Mucosa of descending colon (tissue), 3 donors: ENCODE measurements around the gene UBE2L6. TPM values are rescaled to one million over a fixed set of nuclear protein-coding genes. Genes with fewer than 3 reads are reported as not detected.

Experiments used
- ATAC-seq: fragments of 200-7000 bp; cut with Tn5 transposase; one replicate; pipeline ENCODE4 v1.9.1; 2020; ENCODE audit warnings: mild to moderate bottlenecking, moderate library complexity
- DNase-seq, 3 donors: peaks; one replicate each; pipeline ENCODE4 v3.0.0-alpha.2; 2020
- H3K36me3 ChIP-seq: fragments of 200-600 bp; one replicate; pipeline ENCODE4 v1.8.0; 2021; ENCODE audit warnings: low read depth, mild to moderate bottlenecking
- H3K4me1 ChIP-seq: fragments of 200-600 bp; one replicate; pipeline ENCODE4 v1.8.0; 2021; ENCODE audit warnings: low read depth, mild to moderate bottlenecking
- H3K4me3 ChIP-seq: fragments of 200-600 bp; one replicate; pipeline ENCODE4 v1.8.0; 2021; ENCODE audit warnings: mild to moderate bottlenecking
- H3K9me3 ChIP-seq: fragments of 200-600 bp; one replicate; pipeline ENCODE4 v1.8.0; 2021; ENCODE audit warnings: mild to moderate bottlenecking
- CTCF ChIP-seq: fragments of 200-600 bp; IDR thresholded peaks from one replicate; pipeline ENCODE4 v1.8.0; 2022; ENCODE audit warnings: antibody characterized with exemption, mild to moderate bottlenecking
- intact Hi-C, 2 donors: fragments of 100-400 bp; cut with DNase I in 1 of 2; cut with micrococcal nuclease in 1 of 2; formaldehyde crosslinking; loops; one replicate each; pipeline versions ENCODE4 v1.11.0 to v1.11.1; 2022; cut with DNase I, micrococcal nuclease
- total RNA-seq, 3 donors: library from RNA; stranded (reverse); fragmentation: NEBNext Ultra II Directional in 2 of 3; extraction: Animal tissue kit (Norgen Biotek cat#: 25700) in 2 of 3; gene quantifications; one replicate each; pipeline versions ENCODE4 v1.2.1 to v1.2.4, GENCODE V29; 2021 to 2023
- donor health status: DM: no; HTN: no; CAD: no; lungs with moderate emphysema.
- donor health status: DM: no; HTN: no; CAD: no.
- donor health status: DM: no; HTN: yes; CAD: no.

The UBE2L6 gene
- total RNA-seq, 3 donors from 2014 or later, result 26.1 to 57.3 (median 53.9) TPM

- Histone ChIP-seq H3K4me1 (peaks cover 5% of the 10 kb centered on the region), H3K9me3 (no peaks in the 10 kb centered on the region), H3K4me3 (no peak overlapping the region), H3K36me3 (no peaks in the 10 kb centered on the region)
- intact Hi-C loops, result no loop called here
- ATAC-seq (no peak), DNase-seq (no peak)
- TF ChIP-seq CTCF, result no peak
These were observed 65.1 kb downstream of the UBE2L6 start for GRCh38 chr11:57502376-57502775.

GRCh38 chr11:57501953-57502352 is 65.5 kb downstream of the UBE2L6 start:
- no peaks in the 10 kb centered on the region for H3K9me3 ChIP-seq
- intact Hi-C loops, result no loop called here
- no peaks in the 10 kb centered on the region for H3K36me3 ChIP-seq
- peaks cover 5% of the 10 kb centered on the region for H3K4me1 ChIP-seq
- no peak for ATAC-seq
- no peak for DNase-seq
- TF ChIP-seq CTCF, result no peak
- no peak overlapping the region for H3K4me3 ChIP-seq

Other genes starting within 250 kb of the UBE2L6 start
- gene TNKS1BP1, start 242.7 kb downstream of the UBE2L6 start, total RNA-seq, result 100 to 1,000 TPM in 1 of 3 donors, 10 to 100 TPM in 2; 90.0 to 149 (median 94.3) TPM
- gene SSRP1, start 231.8 kb downstream of the UBE2L6 start, total RNA-seq, result 10 to 100 TPM; 59.5 to 79.3 (median 65.8) TPM
- gene P2RX3, start 229.3 kb downstream of the UBE2L6 start, total RNA-seq, result not detected
- gene PRG3, start 186.5 kb downstream of the UBE2L6 start, total RNA-seq, result not detected
- under 1 TPM in 1 of 3 donors, not detected in 2; 0.24 TPM for gene PRG2, start 177.0 kb downstream of the UBE2L6 start, total RNA-seq
- gene SLC43A3, start 140.6 kb downstream of the UBE2L6 start, total RNA-seq, result 10 to 100 TPM in 2 of 3 donors, 1 to 10 TPM in 1; 6.3 to 24.4 (median 16.9) TPM
- gene RTN4RL2, start 107.1 kb downstream of the UBE2L6 start, total RNA-seq, result under 1 TPM; 0.38 to 0.73 (median 0.48) TPM
- gene SLC43A1, start 52.0 kb downstream of the UBE2L6 start, total RNA-seq, result 10 to 100 TPM in 1 of 3 donors, 1 to 10 TPM in 2; 8.3 to 22.6 (median 9.9) TPM
- 10 to 100 TPM; 25.5 to 50.1 (median 49.9) TPM for gene TIMM10, start 36.9 kb downstream of the UBE2L6 start, total RNA-seq
- not detected for gene SMTNL1, start 30.1 kb downstream of the UBE2L6 start, total RNA-seq
- 100 to 1,000 TPM in 2 of 3 donors, 10 to 100 TPM in 1; 31.0 to 224 (median 112) TPM for gene SERPING1, start 30.0 kb upstream of the UBE2L6 start, total RNA-seq
- gene YPEL4, start 82.2 kb upstream of the UBE2L6 start, total RNA-seq, result 1 to 10 TPM in 1 of 3 donors, under 1 TPM in 2; 0.39 to 2.4 (median 0.58) TPM
- 10 to 100 TPM; 10.0 to 13.1 (median 10.9) TPM for gene CLP1, start 90.1 kb upstream of the UBE2L6 start, total RNA-seq
- gene ZDHHC5, start 100.4 kb upstream of the UBE2L6 start, total RNA-seq, result 10 to 100 TPM; 75.5 to 83.0 (median 81.6) TPM
- gene MED19, start 144.5 kb upstream of the UBE2L6 start, total RNA-seq, result 10 to 100 TPM; 10.7 to 14.6 (median 12.5) TPM
- 100 to 1,000 TPM in 2 of 3 donors, 10 to 100 TPM in 1; 83.6 to 119 (median 113) TPM for gene TMX2, start 144.9 kb upstream of the UBE2L6 start, total RNA-seq
- 10 to 100 TPM; 68.3 to 84.0 (median 79.2) TPM for gene SELENOH, start 173.8 kb upstream of the UBE2L6 start, total RNA-seq
- not detected for gene BTBD18, start 184.1 kb upstream of the UBE2L6 start, total RNA-seq
- 100 to 1,000 TPM; 311 to 545 (median 448) TPM for gene CTNND1, start 194.1 kb upstream of the UBE2L6 start, total RNA-seq